Parathyroid adenoma (tissue), 2 donors: ENCODE data around the gene SOCS3.

Source experiments
- H2AFZ ChIP-seq: fragments of 300-600 bp; sonication (generic); one replicate; pipeline ENCODE4 v1.7.0; 2017; ENCODE audit warnings: antibody characterized with exemption, mild to moderate bottlenecking
- H3K27ac ChIP-seq: fragments of 300-600 bp; sonication (generic); one replicate; pipeline ENCODE4 v1.7.0; 2017
- H3K27me3 ChIP-seq: fragments of 300-600 bp; sonication (generic); one replicate; pipeline ENCODE4 v1.7.0; 2017; ENCODE audit warnings: low read length; ENCODE audit not compliant: control insufficient read depth, insufficient read depth
- H3K36me3 ChIP-seq: fragments of 300-600 bp; sonication (generic); one replicate; pipeline ENCODE4 v1.7.0; 2017; ENCODE audit warnings: low read length; ENCODE audit not compliant: control insufficient read depth, insufficient read depth
- H3K4me1 ChIP-seq: fragments of 300-600 bp; sonication (generic); one replicate; pipeline ENCODE4 v1.7.0; 2017; ENCODE audit warnings: control low read depth
- H3K4me2 ChIP-seq: fragments of 300-600 bp; sonication (generic); one replicate; pipeline ENCODE4 v1.7.0; 2017; ENCODE audit warnings: low read length
- H3K4me3 ChIP-seq: fragments of 300-600 bp; sonication (generic); one replicate; pipeline ENCODE4 v1.7.0; 2017; ENCODE audit warnings: low read depth, low read length
- H3K79me2 ChIP-seq: fragments of 300-600 bp; sonication (generic); one replicate; pipeline ENCODE4 v1.7.0; 2017; ENCODE audit warnings: control low read depth
- H3K9ac ChIP-seq: fragments of 300-600 bp; sonication (generic); one replicate; pipeline ENCODE4 v1.7.0; 2017; ENCODE audit warnings: mild to moderate bottlenecking
- H3K9me3 ChIP-seq: fragments of 300-600 bp; sonication (generic); one replicate; pipeline ENCODE4 v1.7.0; 2017; ENCODE audit warnings: low read length; ENCODE audit not compliant: control insufficient read depth
- TF ChIP-seq, protein P1 (sequence below): fragments of 300-600 bp; sonication (generic); IDR thresholded peaks from one replicate; pipeline ENCODE4 v1.7.0; 2017; ENCODE audit warnings: antibody characterized with exemption, mild to moderate bottlenecking
- donor health status: primary hyperparathyroidism.

The SOCS3 gene

DNA sequence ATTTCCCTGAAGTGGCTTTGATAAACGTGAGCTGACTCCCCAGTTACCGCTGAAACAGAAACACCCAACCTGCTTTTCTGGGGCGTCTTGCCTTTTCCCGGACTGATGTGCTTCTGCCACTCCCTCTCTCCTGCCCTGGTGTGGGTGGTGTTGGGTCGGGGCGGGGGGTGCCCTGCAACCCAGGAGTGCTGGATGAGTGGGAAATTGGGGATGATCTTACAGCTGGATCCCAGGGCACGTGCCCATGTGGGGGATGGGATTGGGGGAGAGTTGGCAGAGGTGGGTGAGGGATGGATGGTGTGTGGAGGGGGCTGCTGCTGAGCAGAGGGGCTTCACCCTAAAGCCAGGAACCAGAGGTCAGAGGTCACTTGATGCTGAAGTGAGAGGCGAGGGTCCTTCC lies 47.0 kb upstream of the SOCS3 start:
- H3K36me3 ChIP-seq: no peaks in the 10 kb centered on the region
- no peak overlapping the region for H3K4me3 ChIP-seq
- H3K27ac ChIP-seq: no peak overlapping the region
- no peaks in the 10 kb centered on the region for H3K27me3 ChIP-seq
- H3K9me3 ChIP-seq: no peaks in the 10 kb centered on the region
- TF ChIP-seq, protein P1, sequence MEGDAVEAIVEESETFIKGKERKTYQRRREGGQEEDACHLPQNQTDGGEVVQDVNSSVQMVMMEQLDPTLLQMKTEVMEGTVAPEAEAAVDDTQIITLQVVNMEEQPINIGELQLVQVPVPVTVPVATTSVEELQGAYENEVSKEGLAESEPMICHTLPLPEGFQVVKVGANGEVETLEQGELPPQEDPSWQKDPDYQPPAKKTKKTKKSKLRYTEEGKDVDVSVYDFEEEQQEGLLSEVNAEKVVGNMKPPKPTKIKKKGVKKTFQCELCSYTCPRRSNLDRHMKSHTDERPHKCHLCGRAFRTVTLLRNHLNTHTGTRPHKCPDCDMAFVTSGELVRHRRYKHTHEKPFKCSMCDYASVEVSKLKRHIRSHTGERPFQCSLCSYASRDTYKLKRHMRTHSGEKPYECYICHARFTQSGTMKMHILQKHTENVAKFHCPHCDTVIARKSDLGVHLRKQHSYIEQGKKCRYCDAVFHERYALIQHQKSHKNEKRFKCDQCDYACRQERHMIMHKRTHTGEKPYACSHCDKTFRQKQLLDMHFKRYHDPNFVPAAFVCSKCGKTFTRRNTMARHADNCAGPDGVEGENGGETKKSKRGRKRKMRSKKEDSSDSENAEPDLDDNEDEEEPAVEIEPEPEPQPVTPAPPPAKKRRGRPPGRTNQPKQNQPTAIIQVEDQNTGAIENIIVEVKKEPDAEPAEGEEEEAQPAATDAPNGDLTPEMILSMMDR: no peak
- no peak overlapping the region for H3K4me2 ChIP-seq
- no peak overlapping the region for H3K9ac ChIP-seq
- H3K79me2 ChIP-seq: peaks cover 60% of the 10 kb centered on the region
- H2AFZ ChIP-seq: no peak overlapping the region
- H3K4me1 ChIP-seq: peaks cover 3% of the 10 kb centered on the region

GRCh38 chr17:78406396-78406795 lies 46.5 kb upstream of the SOCS3 start:
- H3K36me3 ChIP-seq: no peaks in the 10 kb centered on the region
- H3K9me3 ChIP-seq: no peaks in the 10 kb centered on the region
- TF ChIP-seq, protein P1: no peak
- no peak overlapping the region for H3K27ac ChIP-seq
- H3K4me1 ChIP-seq: peaks cover 3% of the 10 kb centered on the region
- no peak overlapping the region for H3K4me2 ChIP-seq
- H3K27me3 ChIP-seq: no peaks in the 10 kb centered on the region
- H3K79me2 ChIP-seq: peaks cover 64% of the 10 kb centered on the region
- H3K9ac ChIP-seq: no peak overlapping the region
- no peak overlapping the region for H3K4me3 ChIP-seq
- H2AFZ ChIP-seq: no peak overlapping the region

DNA sequence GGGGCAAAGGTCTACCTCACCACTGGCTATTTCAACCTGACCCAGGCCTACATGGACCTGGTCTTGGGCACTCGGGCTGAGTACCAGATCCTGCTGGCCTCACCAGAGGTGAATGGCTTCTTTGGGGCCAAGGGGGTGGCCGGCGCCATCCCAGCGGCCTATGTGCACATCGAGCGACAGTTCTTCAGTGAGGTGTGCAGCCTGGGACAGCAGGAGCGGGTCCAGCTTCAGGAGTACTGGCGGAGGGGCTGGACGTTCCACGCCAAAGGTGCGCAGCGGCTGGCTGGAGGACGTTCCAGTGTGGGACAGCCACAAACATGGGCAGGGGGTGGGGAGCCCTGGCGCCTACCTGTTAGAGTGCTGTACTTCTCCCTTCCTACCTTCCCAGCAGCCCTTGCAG lies 43.9 kb upstream of the SOCS3 start:
- TF ChIP-seq, protein P1: no peak
- Histone ChIP-seq H3K27me3 (no peaks in the 10 kb centered on the region), H3K79me2 (peaks cover 64% of the 10 kb centered on the region), H3K27ac (no peak overlapping the region), H3K36me3 (no peaks in the 10 kb centered on the region), H3K4me2 (no peak overlapping the region), H2AFZ (no peak overlapping the region), H3K4me1 (peaks cover 3% of the 10 kb centered on the region), H3K9ac (no peak overlapping the region), H3K4me3 (no peak overlapping the region), H3K9me3 (no peaks in the 10 kb centered on the region)

- H3K79me2 ChIP-seq: peaks cover 71% of the 10 kb centered on the region
- H3K9me3 ChIP-seq: no peaks in the 10 kb centered on the region
- no peaks in the 10 kb centered on the region for H3K36me3 ChIP-seq
- H3K4me1 ChIP-seq: no peaks in the 10 kb centered on the region
- no peak overlapping the region for H3K4me3 ChIP-seq
- no peak overlapping the region for H3K27ac ChIP-seq
- no peak overlapping the region for H3K9ac ChIP-seq
- no peaks in the 10 kb centered on the region for H3K27me3 ChIP-seq
- no peak overlapping the region for H2AFZ ChIP-seq
- no peak overlapping the region for H3K4me2 ChIP-seq
- TF ChIP-seq, protein P1: no peak
Observed at GRCh38 chr17:78401891-78402290, 42.0 kb upstream of the SOCS3 start.

DNA sequence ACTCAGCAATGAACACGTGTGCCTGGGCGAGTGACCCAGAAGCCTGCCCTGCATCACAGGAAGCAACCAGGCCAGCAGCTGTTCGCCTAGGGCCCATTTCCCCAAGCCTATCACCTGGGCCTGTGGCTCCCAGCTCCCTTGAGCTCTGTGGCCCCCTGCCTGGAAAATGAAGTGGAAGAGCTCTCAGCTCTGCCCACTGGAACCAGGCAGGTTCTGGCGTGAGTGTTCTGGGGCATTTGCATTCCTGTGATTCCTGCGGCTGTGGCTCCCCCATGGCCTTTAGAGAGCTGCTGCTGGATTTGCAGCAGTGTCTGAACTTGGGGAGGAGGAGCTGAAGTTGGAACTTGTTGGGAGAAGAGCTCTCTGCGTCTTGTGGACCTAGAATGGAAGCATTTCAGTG lies 41.4 kb upstream of the SOCS3 start:
- Histone ChIP-seq H3K27me3 (no peaks in the 10 kb centered on the region), H3K9me3 (no peaks in the 10 kb centered on the region), H3K4me1 (no peaks in the 10 kb centered on the region), H3K27ac (no peak overlapping the region), H3K36me3 (no peaks in the 10 kb centered on the region), H3K79me2 (peaks cover 71% of the 10 kb centered on the region), H2AFZ (no peak overlapping the region), H3K9ac (no peak overlapping the region), H3K4me3 (no peak overlapping the region), H3K4me2 (no peak overlapping the region)
- TF ChIP-seq, protein P1: no peak
